Measurements from ENCODE around the gene FOCAD. TPM values are rescaled to one million over a fixed set of nuclear protein-coding genes. Genes with fewer than 3 reads are reported as not detected.
A peak's percentile ranks its signal among the peaks of the same experiment; 100 is the strongest.

The FOCAD gene
- total and polyA plus RNA-seq, 12 donors, result 11.7 to 41.3 (median 31.2) TPM

GRCh38 chr9:20753761-20754160 is 69.7 kb downstream of the FOCAD start:
- no peak for TF ChIP-seq CTCF (IDR thresholded peaks at IDR 0.05)
- no peaks in the 10 kb centered on the region for H3K9me3 ChIP-seq
- no peak overlapping the region for H3K4me3 ChIP-seq
- 94 to 97% methylated on average over 3 of the region's 3 CpGs for WGBS, 2 donors
- no peaks in the 10 kb centered on the region for H3K27me3 ChIP-seq
- no peak overlapping the region for H3K27ac ChIP-seq
- no peak for DNase-seq
- H3K4me1 ChIP-seq, result peaks cover 0 to 23% (median 9%) of the 10 kb centered on the region in 9 donors
- ATAC-seq, result no peak
- peaks cover 0 to 15% (median 5%) of the 10 kb centered on the region in 9 donors for H3K36me3 ChIP-seq
- intact Hi-C loops (cut with DNase I), result no loop called here

- H3K27ac ChIP-seq, result no peak overlapping the region
- H3K9me3 ChIP-seq, result no peaks in the 10 kb centered on the region
- H3K36me3 ChIP-seq, result peaks cover 0 to 18% (median 5%) of the 10 kb centered on the region in 9 donors
- no peak for ATAC-seq
- WGBS, 2 donors, result 94 to 98% methylated on average over 2 of the region's 2 CpGs
- H3K4me3 ChIP-seq, result no peak overlapping the region
- TF ChIP-seq CTCF (IDR thresholded peaks at IDR 0.05), result no peak
- intact Hi-C loops (cut with DNase I), result no loop called here
- H3K27me3 ChIP-seq, result no peaks in the 10 kb centered on the region
- DNase-seq, result no peak
- H3K4me1 ChIP-seq, result peaks cover 0 to 23% (median 8%) of the 10 kb centered on the region in 9 donors
These were observed 70.5 kb downstream of the FOCAD start for GRCh38 chr9:20754556-20754955.

- no peak for ATAC-seq
- Histone ChIP-seq H3K27me3 (no peaks in the 10 kb centered on the region), H3K27ac (no peak overlapping the region), H3K4me1 (peaks cover 0 to 13% (median 0%) of the 10 kb centered on the region in 9 donors), H3K9me3 (no peaks in the 10 kb centered on the region), H3K36me3 (peaks cover 0 to 38% (median 6%) of the 10 kb centered on the region in 9 donors), H3K4me3 (no peak overlapping the region)
- TF ChIP-seq CTCF (IDR thresholded peaks at IDR 0.05), result no peak
- WGBS, 2 donors, result 69 to 78% methylated on average over 3 of the region's 3 CpGs
- intact Hi-C loops (cut with DNase I), result no loop called here
- DNase-seq, result no peak
These were observed 76.3 kb downstream of the FOCAD start for GRCh38 chr9:20760246-20760891.

DNA sequence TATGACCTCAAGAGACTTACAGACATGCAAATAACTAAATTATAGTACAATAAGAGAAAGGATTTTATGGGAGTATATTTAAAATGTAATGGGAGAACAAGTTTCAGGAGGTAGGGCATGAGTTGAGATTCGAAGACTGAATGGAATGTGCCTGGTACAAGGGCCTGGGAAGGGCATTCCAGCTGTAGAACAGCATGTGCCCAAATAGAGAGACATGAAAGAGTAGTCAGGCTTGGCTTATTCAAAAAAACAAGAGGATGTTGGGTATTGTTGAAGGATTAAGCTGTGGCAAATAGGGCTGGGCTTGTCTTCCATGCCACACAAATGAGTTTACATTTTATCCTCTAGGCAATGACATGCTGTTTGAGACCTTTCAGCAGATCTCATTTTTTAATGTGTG is 86.9 kb downstream of the FOCAD start:
- WGBS, 2 donors, result 55 to 83% methylated on average over 1 of the region's 1 CpG
- no peaks in the 10 kb centered on the region for H3K27me3 ChIP-seq
- ATAC-seq, result peak in 1 of 8 donors; percentile 76

More for the DNA sequence above, 86.9 kb downstream of the FOCAD start:
- Histone ChIP-seq H3K36me3 (peaks cover 0 to 39% (median 24%) of the 10 kb centered on the region in 9 donors), H3K27ac (no peak overlapping the region), H3K4me3 (no peak overlapping the region), H3K4me1 (peaks cover 0 to 9% (median 0%) of the 10 kb centered on the region in 9 donors), H3K9me3 (peaks cover 0 to 7% (median 0%) of the 10 kb centered on the region in 11 donors)
- intact Hi-C loops (cut with DNase I), result no loop called here
- DNase-seq, result no peak
- TF ChIP-seq CTCF (IDR thresholded peaks at IDR 0.05), result no peak

Data from heart right ventricle (tissue), 16 donors.